H1 (cell line): Measurements from ENCODE around the gene GSTA1. TPM values are rescaled to one million over a fixed set of nuclear protein-coding genes. Genes with fewer than 3 reads are reported as not detected.
A peak's percentile ranks its signal among the peaks of the same experiment; 100 is the strongest.

Experiments used
- CTCF ChIA-PET: fragments of 300-600 bp; sonication (Branson Sonifier 250); formaldehyde crosslinking; loops from one replicate; lab custom pipeline; 2021; ENCODE audit not compliant: partially characterized antibody; lab: Charles Lee
- POLR2A ChIA-PET: fragments of 300-600 bp; sonication (Branson Sonifier 250); formaldehyde crosslinking; loops from one replicate; lab custom pipeline; 2021; ENCODE audit warnings: inconsistent platforms; ENCODE audit not compliant: partially characterized antibody; lab: Charles Lee
- DNase-seq, 2 experiments: peaks; one replicate each; pipeline versions ENCODE4 v3.0.0 to v3.0.0-alpha.2; 2010 to 2022; ENCODE audit warnings: low spot score in 2 of 2, low read depth in 1 of 2, mixed read lengths in 1 of 2
- FAIRE-seq: peaks from 2 replicates; lab custom pipeline; 2011; peaks lifted over from hg19 to GRCh38; lab: Jason Lieb, UNC
- H2AFZ ChIP-seq: 2 replicates; pipeline ENCODE4 v1.8.1; 2012; ENCODE audit warnings: low read length, inconsistent platforms
- H2AK5ac ChIP-seq: 2 replicates; pipeline ENCODE4 v1.6.1; 2013; ENCODE audit warnings: low read depth, low read length
- H2BK120ac ChIP-seq: replicated peaks from 2 replicates; pipeline ENCODE3; 2013; ENCODE audit warnings: low read depth, low read length, inconsistent platforms
- H2BK12ac ChIP-seq: 2 replicates; pipeline ENCODE4 v1.6.1; 2013; ENCODE audit warnings: low read depth, low read length
- H2BK15ac ChIP-seq: 2 replicates; pipeline ENCODE4 v1.6.1; 2013; ENCODE audit warnings: low read length
- H2BK20ac ChIP-seq: 2 replicates; pipeline ENCODE4 v1.6.1; 2013; ENCODE audit warnings: low read length
- H2BK5ac ChIP-seq: 2 replicates; pipeline ENCODE4 v1.6.1; 2013; ENCODE audit warnings: low read depth, low read length
- H3K14ac ChIP-seq: 2 replicates; pipeline ENCODE4 v1.6.1; 2013; ENCODE audit warnings: inconsistent platforms; ENCODE audit not compliant: insufficient read length
- H3K18ac ChIP-seq: 2 replicates; pipeline ENCODE4 v1.6.1; 2013; ENCODE audit warnings: low read length; ENCODE audit errors: extremely low read depth
- H3K23ac ChIP-seq: 2 replicates; pipeline ENCODE4 v1.6.1; 2013; ENCODE audit warnings: inconsistent platforms; ENCODE audit not compliant: insufficient read length
- H3K23me2 ChIP-seq: 2 replicates; pipeline ENCODE4 v1.6.1; 2013; ENCODE audit warnings: low read depth, low read length
- H3K27ac ChIP-seq: 2 replicates; pipeline ENCODE4 v1.6.1; 2011; ENCODE audit warnings: low read depth, low read length, inconsistent platforms
- H3K27me3 ChIP-seq, 4 experiments: replicated peaks in 1 of 4; 1 replicate in 1 of 4; 2 replicates in 3 of 4; pipeline versions ENCODE4 v1.6.1 to v1.8.1; 2011 to 2013; ENCODE audit warnings: low read length in 3 of 4, mild to moderate bottlenecking in 3 of 4, inconsistent platforms in 2 of 4, mixed read lengths in 2 of 4, moderate library complexity in 1 of 4; ENCODE audit not compliant: control insufficient read depth in 3 of 4, insufficient read depth in 3 of 4; ENCODE audit errors: extremely low read depth in 1 of 4
- H3K36me3 ChIP-seq, 4 experiments: 2 replicates each; pipeline versions ENCODE4 v1.6.1 to v1.8.1; 2011 to 2013; ENCODE audit warnings: mild to moderate bottlenecking in 4 of 4, low read length in 3 of 4, moderate library complexity in 2 of 4, control low read depth in 1 of 4, inconsistent platforms in 1 of 4; ENCODE audit not compliant: insufficient read depth in 4 of 4, control insufficient read depth in 2 of 4
- H3K4ac ChIP-seq: replicated peaks from 2 replicates; pipeline ENCODE3; 2013; ENCODE audit warnings: low read length, low read depth, mixed read lengths, inconsistent platforms; ENCODE audit not compliant: insufficient read length
- H3K4me1 ChIP-seq, 4 experiments: replicated peaks in 1 of 4; 1 replicate in 1 of 4; 2 replicates in 3 of 4; pipeline versions ENCODE4 v1.6.1 to v1.8.1; 2011 to 2013; ENCODE audit warnings: low read length in 3 of 4, inconsistent platforms in 2 of 4, mixed read lengths in 1 of 4; ENCODE audit not compliant: insufficient read depth in 4 of 4, control insufficient read depth in 3 of 4
- H3K4me2 ChIP-seq, 2 experiments: 2 replicates each; pipeline versions ENCODE4 v1.6.1 to v1.8.1; 2011 to 2013; ENCODE audit warnings: low read depth in 2 of 2, low read length in 2 of 2, control low read depth in 1 of 2, inconsistent platforms in 1 of 2, mild to moderate bottlenecking in 1 of 2; ENCODE audit not compliant: insufficient read depth in 1 of 2
- H3K4me3 ChIP-seq, 4 experiments: fragments of 200-600, 300-600 bp in 1 of 4; sonication (generic), shearing (Covaris generic), sonication (Bioruptor Twin) in 1 of 4; 2 replicates each; pipeline versions ENCODE4 v1.5.1 to v1.8.1; 2011 to 2016; ENCODE audit warnings: low read length in 4 of 4, low read depth in 3 of 4, control low read depth in 2 of 4, inconsistent platforms in 2 of 4, mild to moderate bottlenecking in 2 of 4, mixed read lengths in 1 of 4, moderate library complexity in 1 of 4; ENCODE audit not compliant: insufficient read depth in 2 of 4; ENCODE audit errors: extremely low read depth in 1 of 4
- H3K56ac ChIP-seq: replicated peaks from 2 replicates; pipeline ENCODE3; 2013; ENCODE audit warnings: low read depth, mild to moderate bottlenecking, mixed read lengths, low read length, inconsistent platforms; ENCODE audit not compliant: insufficient read length
- H3K79me1 ChIP-seq: 2 replicates; pipeline ENCODE4 v1.6.1; 2013; ENCODE audit warnings: low read depth, low read length, control low read depth
- H3K79me2 ChIP-seq, 2 experiments: 2 replicates each; pipeline versions ENCODE4 v1.6.1 to v1.8.1; 2012 to 2013; ENCODE audit warnings: low read length in 2 of 2, mild to moderate bottlenecking in 2 of 2, inconsistent platforms in 1 of 2; ENCODE audit not compliant: insufficient read depth in 2 of 2, control insufficient read depth in 1 of 2
- H3K9ac ChIP-seq, 4 experiments: replicated peaks in 1 of 4; 1 replicate in 1 of 4; 2 replicates in 3 of 4; pipeline versions ENCODE4 v1.6.1 to v1.8.1; 2011 to 2013; ENCODE audit warnings: low read depth in 3 of 4, low read length in 3 of 4, control low read depth in 2 of 4, mild to moderate bottlenecking in 2 of 4, moderate library complexity in 2 of 4, inconsistent platforms in 1 of 4; ENCODE audit errors: extremely low read depth in 1 of 4
- H3K9me3 ChIP-seq, 2 experiments: 2 replicates each; pipeline versions ENCODE4 v1.6.1 to v1.8.1; 2012 to 2013; ENCODE audit warnings: mild to moderate bottlenecking in 2 of 2, moderate library complexity in 2 of 2, control low read depth in 1 of 2, inconsistent platforms in 1 of 2, low read depth in 1 of 2, low read length in 1 of 2, mixed read lengths in 1 of 2; ENCODE audit not compliant: insufficient read depth in 2 of 2
- H4K20me1 ChIP-seq, 2 experiments: replicated peaks in 1 of 2; 2 replicates each; pipeline versions ENCODE3 to v1.8.1; 2011 to 2013; ENCODE audit warnings: inconsistent platforms in 2 of 2, low read length in 2 of 2, mild to moderate bottlenecking in 1 of 2; ENCODE audit not compliant: insufficient read depth in 2 of 2, control insufficient read depth in 1 of 2
- H4K5ac ChIP-seq: 2 replicates; pipeline ENCODE4 v1.6.1; 2013; ENCODE audit warnings: low read length, low read depth, mixed read lengths, inconsistent platforms; ENCODE audit not compliant: insufficient read length
- H4K8ac ChIP-seq: 2 replicates; pipeline ENCODE4 v1.8.0; 2013; ENCODE audit warnings: mild to moderate bottlenecking, moderate library complexity, low read length, inconsistent platforms; ENCODE audit not compliant: insufficient read depth; ENCODE audit errors: extremely low read depth
- H4K91ac ChIP-seq: replicated peaks from 2 replicates; pipeline ENCODE3; 2013; ENCODE audit warnings: low read length, mixed read lengths, inconsistent platforms; ENCODE audit not compliant: insufficient read length
- CREB1 ChIP-seq: IDR thresholded peaks from 2 replicates; pipeline ENCODE4 v1.6.1; 2012; ENCODE audit warnings: inconsistent platforms
- CTCF ChIP-seq, 3 experiments: IDR thresholded peaks; 1 replicate in 2 of 3; 2 replicates in 1 of 3; pipeline versions ENCODE4 v1.5.1 to v1.6.1; 2011; ENCODE audit warnings: low read length in 3 of 3, mild to moderate bottlenecking in 3 of 3, inconsistent platforms in 2 of 3, low read depth in 1 of 3, moderate library complexity in 1 of 3; ENCODE audit not compliant: insufficient read depth in 1 of 3; ENCODE audit errors: control extremely low read depth in 1 of 3
- JUND ChIP-seq: IDR thresholded peaks from 2 replicates; pipeline ENCODE4 v1.6.1; 2011; ENCODE audit warnings: mild to moderate bottlenecking, improper control_type of control experiment, low read length
- MAFK ChIP-seq: IDR thresholded peaks from 2 replicates; pipeline ENCODE4 v1.6.1; 2012; ENCODE audit warnings: low read depth, mild to moderate bottlenecking, improper control_type of control experiment, low read length
- RAD21 ChIP-seq, 2 experiments: IDR thresholded peaks in 1 of 2; conservative IDR thresholded peaks in 1 of 2; 2 replicates each; pipeline ENCODE4 v1.6.1; 2011; ENCODE audit warnings: low read depth in 2 of 2, low read length in 2 of 2, improper control_type of control experiment in 1 of 2, inconsistent platforms in 1 of 2, mild to moderate bottlenecking in 1 of 2, moderate library complexity in 1 of 2
- RBBP5 ChIP-seq: IDR thresholded peaks from 2 replicates; pipeline ENCODE4 v1.7.1; 2012; ENCODE audit warnings: low read depth, mild to moderate bottlenecking, inconsistent platforms, low read length, moderate library complexity, borderline replicate concordance
- RFX5 ChIP-seq: IDR thresholded peaks from 2 replicates; pipeline ENCODE4 v1.6.1; 2011; ENCODE audit warnings: low read depth, low read length, improper control_type of control experiment, borderline replicate concordance
- RXRA ChIP-seq: IDR thresholded peaks from 2 replicates; pipeline ENCODE4 v1.6.1; 2011; ENCODE audit warnings: low read depth, mild to moderate bottlenecking, low read length, moderate library complexity; ENCODE audit not compliant: insufficient read depth
- TAF1 ChIP-seq: IDR thresholded peaks from 2 replicates; pipeline ENCODE4 v1.6.1; 2011; ENCODE audit warnings: mild to moderate bottlenecking, low read depth, low read length
- WGBS, 2 experiments: shearing (Covaris generic) in 1 of 2; methylation state at CpG; one replicate each; pipeline versions ENCODE4 v1.1.6 to v1.1.7; 2013 to 2015; ENCODE audit warnings: low lambda C conversion rate in 2 of 2, mixed read lengths in 2 of 2, inconsistent platforms in 1 of 2, low coverage in 1 of 2, missing lambda C conversion rate in 1 of 2; ENCODE audit not compliant: insufficient replicate concordance in 2 of 2, insufficient coverage in 1 of 2, insufficient read length in 1 of 2; ENCODE audit errors: extremely low coverage in 1 of 2, missing lambda C conversion rate in 1 of 2; 5-methylcytosine and 5-hydroxymethylcytosine counted together
- polyA plus RNA-seq, 7 experiments: library from polyadenylated mRNA; depleted of rRNA in 3 of 7; stranded (reverse) in 5 of 7; unstranded in 2 of 7; fragments of >200 nt in 5 of 7; fragments of 200-250 nt in 2 of 7; gene quantifications; 1 replicate in 5 of 7; 2 replicates in 1 of 7; 4 replicates in 1 of 7; pipeline versions ENCODE4 v1.2.1 to v1.2.3, GENCODE V29; 2011 to 2013; ENCODE audit warnings: missing spikeins in 2 of 7, mixed read lengths in 2 of 7
- total RNA-seq: library from RNA; stranded (reverse); fragmentation: NEBNext Ultra II Directional; extraction: Animal tissue kit (Norgen Biotek cat#: 25700); gene quantifications from 2 replicates; pipeline ENCODE4 v1.2.1, GENCODE V29; 2021

The GSTA1 gene
- total and polyA plus RNA-seq, 2 of the 8 experiments (the other 6 are each of a cell fraction or from before 2014, with no cell fraction given): 0.08 TPM; not detected in 1

- peak; percentile 86 for FAIRE-seq
- H2BK15ac ChIP-seq: no peak overlapping the region
- no peak overlapping the region for H2BK5ac ChIP-seq
- no peaks in the 10 kb centered on the region for H3K23me2 ChIP-seq
- no peaks in the 10 kb centered on the region for H3K79me2 ChIP-seq
- H3K4me2 ChIP-seq: 0 out of 4 replicates have a peak overlapping the region, but pooled peaks of 1 of the 2 experiments have one; percentile 11
- H2AK5ac ChIP-seq: no peak overlapping the region
- no peak overlapping the region for H2BK120ac ChIP-seq
- CTCF ChIA-PET: interaction anchor here (0.5 to 2.8 kb wide), 12 partner anchors 9 to 214 kb away, joined by 3 to 12 read pairs (median 4); partner anchors contain the start of genes GSTA2 and GSTA5
- no peak overlapping the region for H3K27ac ChIP-seq
- no peaks in the 10 kb centered on the region for H3K9me3 ChIP-seq
- 45% methylated on average over 15 of the region's 15 CpGs; no CpG with 5 or more reads in 1 of the 2 experiments for WGBS, 2 experiments
- H4K8ac ChIP-seq: no peak overlapping the region
- H3K27me3 ChIP-seq: no peaks in the 10 kb centered on the region
- H2AFZ ChIP-seq: peak overlapping the region; percentile 83; the same call in 1 of the 2 replicates
- H3K23ac ChIP-seq: no peak overlapping the region
- no peaks in the 10 kb centered on the region for H3K79me1 ChIP-seq
- peak; percentile 34 to 79 for DNase-seq
- H3K36me3 ChIP-seq: no peaks in the 10 kb centered on the region
- H4K20me1 ChIP-seq: no peaks in the 10 kb centered on the region
- H3K14ac ChIP-seq: no peak overlapping the region
- no peak overlapping the region for H3K56ac ChIP-seq
- H4K91ac ChIP-seq: no peak overlapping the region
- H2BK20ac ChIP-seq: no peak overlapping the region
- POLR2A ChIA-PET: no interaction called here
- no peaks in the 10 kb centered on the region for H3K4me1 ChIP-seq
- H3K4ac ChIP-seq: no peak overlapping the region
- H4K5ac ChIP-seq: no peak overlapping the region
- H3K4me3 ChIP-seq: no peak overlapping the region
- no peak overlapping the region; the same call in 1 of the 2 replicates for H3K18ac ChIP-seq
- H3K9ac ChIP-seq: no peak overlapping the region
- H2BK12ac ChIP-seq: no peak overlapping the region
- TF ChIP-seq JUND: no peak
- no peak for TF ChIP-seq RFX5
- TF ChIP-seq MAFK: no peak
- no peak for TF ChIP-seq RXRA
- TF ChIP-seq CREB1: no peak
- TF ChIP-seq RBBP5: no peak
- no peak for TF ChIP-seq TAF1
- TF ChIP-seq CTCF (IDR thresholded peaks at IDR 0.05; ENCODE audit: control extremely low read depth in 1 of 3, insufficient read depth in 1 of 3, low read depth in 1 of 3, low read length in 3 of 3): peak; percentile 55 to 77 (median 74)
- TF ChIP-seq RAD21 (IDR thresholded peaks at IDR 0.05 in 1 of 2, conservative IDR thresholded peaks at IDR 0.05 in 1 of 2; ENCODE audit: low read depth in 2 of 2, low read length in 2 of 2): peak; percentile 62 to 70
Observed at GRCh38 chr6:52815167-52816092, 11.8 kb upstream of the GSTA1 start.
